GM18520 (cell line): ENCODE measurements around the gene TDRKH.
"Not testable (repeated sequence)": the region's sequence is repeated elsewhere in the genome, so short reads cannot be mapped to it uniquely, and the experiment has no call there.

Experiments
- ATAC-seq: cut with Tn5 transposase; IDR thresholded peaks from one replicate; pipeline ENCODE4 v1.9.1; 2021; ENCODE audit not compliant: unreplicated experiment

Gene TDRKH

GRCh38 chr1:151768351-151769066 is 21.8 kb downstream of the TDRKH start:
- not testable (repeated sequence) for ATAC-seq

GRCh38 chr1:151763990-151764389 is 26.3 kb downstream of the TDRKH start:
- ATAC-seq: no peak

- peak; percentile 86 for ATAC-seq
Measured at GRCh38 chr1:151762941-151763921, 27.1 kb downstream of the TDRKH start, which contains the start of gene MRPL9. Gene MRPL9, minus strand, starts transcription at chr1:151763496. Its CDS starts 17 bp downstream, at chr1:151763479.

- no peak for ATAC-seq
Measured at GRCh38 chr1:151760597-151761385, 29.5 kb downstream of the TDRKH start.

- no peak for ATAC-seq
Measured at GRCh38 chr1:151759241-151759640, 31.1 kb downstream of the TDRKH start.

GRCh38 chr1:151756291-151756690 is 34.0 kb downstream of the TDRKH start:
- no peak for ATAC-seq

GRCh38 chr1:151741516-151741915 is 48.8 kb downstream of the TDRKH start:
- ATAC-seq: no peak

- ATAC-seq: no peak
Measured at GRCh38 chr1:151739590-151740355, 50.5 kb downstream of the TDRKH start.

GRCh38 chr1:151737479-151737878 is 52.8 kb downstream of the TDRKH start:
- no peak for ATAC-seq

- no peak for ATAC-seq
Measured at GRCh38 chr1:151737026-151737425, 53.3 kb downstream of the TDRKH start.

- ATAC-seq: not testable (repeated sequence)
Measured at GRCh38 chr1:151733995-151734394, 56.3 kb downstream of the TDRKH start.

- ATAC-seq: no peak
Measured at GRCh38 chr1:151733126-151733525, 57.2 kb downstream of the TDRKH start.

- ATAC-seq: no peak
Measured at GRCh38 chr1:151729966-151730291, 60.4 kb downstream of the TDRKH start.

GRCh38 chr1:151729157-151729965 is 60.9 kb downstream of the TDRKH start:
- no peak for ATAC-seq

GRCh38 chr1:151728151-151729054 is 61.9 kb downstream of the TDRKH start:
- no peak for ATAC-seq

GRCh38 chr1:151723726-151724370 is 66.5 kb downstream of the TDRKH start:
- ATAC-seq: no peak
